H1 (cell line): Measurements from ENCODE around the gene SPACA7. TPM values are rescaled to one million over a fixed set of nuclear protein-coding genes. Genes with fewer than 3 reads are reported as not detected.
"Not testable (repeated sequence)": the region's sequence is repeated elsewhere in the genome, so short reads cannot be mapped to it uniquely, and the experiment has no call there.

Source experiments
- CTCF ChIA-PET: fragments of 300-600 bp; sonication (Branson Sonifier 250); formaldehyde crosslinking; loops from one replicate; lab custom pipeline; 2021; ENCODE audit not compliant: partially characterized antibody; lab: Charles Lee
- POLR2A ChIA-PET: fragments of 300-600 bp; sonication (Branson Sonifier 250); formaldehyde crosslinking; loops from one replicate; lab custom pipeline; 2021; ENCODE audit warnings: inconsistent platforms; ENCODE audit not compliant: partially characterized antibody; lab: Charles Lee
- DNase-seq, 2 experiments: peaks; one replicate each; pipeline versions ENCODE4 v3.0.0 to v3.0.0-alpha.2; 2010 to 2022; ENCODE audit warnings: low spot score in 2 of 2, low read depth in 1 of 2, mixed read lengths in 1 of 2
- FAIRE-seq: peaks from 2 replicates; lab custom pipeline; 2011; peaks lifted over from hg19 to GRCh38; lab: Jason Lieb, UNC
- H2AFZ ChIP-seq: 2 replicates; pipeline ENCODE4 v1.8.1; 2012; ENCODE audit warnings: low read length, inconsistent platforms
- H2AK5ac ChIP-seq: 2 replicates; pipeline ENCODE4 v1.6.1; 2013; ENCODE audit warnings: low read depth, low read length
- H2BK120ac ChIP-seq: replicated peaks from 2 replicates; pipeline ENCODE3; 2013; ENCODE audit warnings: low read depth, low read length, inconsistent platforms
- H2BK12ac ChIP-seq: 2 replicates; pipeline ENCODE4 v1.6.1; 2013; ENCODE audit warnings: low read depth, low read length
- H2BK15ac ChIP-seq: 2 replicates; pipeline ENCODE4 v1.6.1; 2013; ENCODE audit warnings: low read length
- H2BK20ac ChIP-seq: 2 replicates; pipeline ENCODE4 v1.6.1; 2013; ENCODE audit warnings: low read length
- H2BK5ac ChIP-seq: 2 replicates; pipeline ENCODE4 v1.6.1; 2013; ENCODE audit warnings: low read depth, low read length
- H3K14ac ChIP-seq: 2 replicates; pipeline ENCODE4 v1.6.1; 2013; ENCODE audit warnings: inconsistent platforms; ENCODE audit not compliant: insufficient read length
- H3K18ac ChIP-seq: 2 replicates; pipeline ENCODE4 v1.6.1; 2013; ENCODE audit warnings: low read length; ENCODE audit errors: extremely low read depth
- H3K23ac ChIP-seq: 2 replicates; pipeline ENCODE4 v1.6.1; 2013; ENCODE audit warnings: inconsistent platforms; ENCODE audit not compliant: insufficient read length
- H3K23me2 ChIP-seq: 2 replicates; pipeline ENCODE4 v1.6.1; 2013; ENCODE audit warnings: low read depth, low read length
- H3K27ac ChIP-seq: 2 replicates; pipeline ENCODE4 v1.6.1; 2011; ENCODE audit warnings: low read depth, low read length, inconsistent platforms
- H3K27me3 ChIP-seq, 4 experiments: replicated peaks in 1 of 4; 1 replicate in 1 of 4; 2 replicates in 3 of 4; pipeline versions ENCODE4 v1.6.1 to v1.8.1; 2011 to 2013; ENCODE audit warnings: low read length in 3 of 4, mild to moderate bottlenecking in 3 of 4, inconsistent platforms in 2 of 4, mixed read lengths in 2 of 4, moderate library complexity in 1 of 4; ENCODE audit not compliant: control insufficient read depth in 3 of 4, insufficient read depth in 3 of 4; ENCODE audit errors: extremely low read depth in 1 of 4
- H3K36me3 ChIP-seq, 4 experiments: 2 replicates each; pipeline versions ENCODE4 v1.6.1 to v1.8.1; 2011 to 2013; ENCODE audit warnings: mild to moderate bottlenecking in 4 of 4, low read length in 3 of 4, moderate library complexity in 2 of 4, control low read depth in 1 of 4, inconsistent platforms in 1 of 4; ENCODE audit not compliant: insufficient read depth in 4 of 4, control insufficient read depth in 2 of 4
- H3K4ac ChIP-seq: replicated peaks from 2 replicates; pipeline ENCODE3; 2013; ENCODE audit warnings: low read length, low read depth, mixed read lengths, inconsistent platforms; ENCODE audit not compliant: insufficient read length
- H3K4me1 ChIP-seq, 4 experiments: replicated peaks in 1 of 4; 1 replicate in 1 of 4; 2 replicates in 3 of 4; pipeline versions ENCODE4 v1.6.1 to v1.8.1; 2011 to 2013; ENCODE audit warnings: low read length in 3 of 4, inconsistent platforms in 2 of 4, mixed read lengths in 1 of 4; ENCODE audit not compliant: insufficient read depth in 4 of 4, control insufficient read depth in 3 of 4
- H3K4me2 ChIP-seq, 2 experiments: 2 replicates each; pipeline versions ENCODE4 v1.6.1 to v1.8.1; 2011 to 2013; ENCODE audit warnings: low read depth in 2 of 2, low read length in 2 of 2, control low read depth in 1 of 2, inconsistent platforms in 1 of 2, mild to moderate bottlenecking in 1 of 2; ENCODE audit not compliant: insufficient read depth in 1 of 2
- H3K4me3 ChIP-seq, 4 experiments: fragments of 200-600, 300-600 bp in 1 of 4; sonication (generic), shearing (Covaris generic), sonication (Bioruptor Twin) in 1 of 4; 2 replicates each; pipeline versions ENCODE4 v1.5.1 to v1.8.1; 2011 to 2016; ENCODE audit warnings: low read length in 4 of 4, low read depth in 3 of 4, control low read depth in 2 of 4, inconsistent platforms in 2 of 4, mild to moderate bottlenecking in 2 of 4, mixed read lengths in 1 of 4, moderate library complexity in 1 of 4; ENCODE audit not compliant: insufficient read depth in 2 of 4; ENCODE audit errors: extremely low read depth in 1 of 4
- H3K56ac ChIP-seq: replicated peaks from 2 replicates; pipeline ENCODE3; 2013; ENCODE audit warnings: low read depth, mild to moderate bottlenecking, mixed read lengths, low read length, inconsistent platforms; ENCODE audit not compliant: insufficient read length
- H3K79me1 ChIP-seq: 2 replicates; pipeline ENCODE4 v1.6.1; 2013; ENCODE audit warnings: low read depth, low read length, control low read depth
- H3K79me2 ChIP-seq, 2 experiments: 2 replicates each; pipeline versions ENCODE4 v1.6.1 to v1.8.1; 2012 to 2013; ENCODE audit warnings: low read length in 2 of 2, mild to moderate bottlenecking in 2 of 2, inconsistent platforms in 1 of 2; ENCODE audit not compliant: insufficient read depth in 2 of 2, control insufficient read depth in 1 of 2
- H3K9ac ChIP-seq, 4 experiments: replicated peaks in 1 of 4; 1 replicate in 1 of 4; 2 replicates in 3 of 4; pipeline versions ENCODE4 v1.6.1 to v1.8.1; 2011 to 2013; ENCODE audit warnings: low read depth in 3 of 4, low read length in 3 of 4, control low read depth in 2 of 4, mild to moderate bottlenecking in 2 of 4, moderate library complexity in 2 of 4, inconsistent platforms in 1 of 4; ENCODE audit errors: extremely low read depth in 1 of 4
- H3K9me3 ChIP-seq, 2 experiments: 2 replicates each; pipeline versions ENCODE4 v1.6.1 to v1.8.1; 2012 to 2013; ENCODE audit warnings: mild to moderate bottlenecking in 2 of 2, moderate library complexity in 2 of 2, control low read depth in 1 of 2, inconsistent platforms in 1 of 2, low read depth in 1 of 2, low read length in 1 of 2, mixed read lengths in 1 of 2; ENCODE audit not compliant: insufficient read depth in 2 of 2
- H4K20me1 ChIP-seq, 2 experiments: replicated peaks in 1 of 2; 2 replicates each; pipeline versions ENCODE3 to v1.8.1; 2011 to 2013; ENCODE audit warnings: inconsistent platforms in 2 of 2, low read length in 2 of 2, mild to moderate bottlenecking in 1 of 2; ENCODE audit not compliant: insufficient read depth in 2 of 2, control insufficient read depth in 1 of 2
- H4K5ac ChIP-seq: 2 replicates; pipeline ENCODE4 v1.6.1; 2013; ENCODE audit warnings: low read length, low read depth, mixed read lengths, inconsistent platforms; ENCODE audit not compliant: insufficient read length
- H4K8ac ChIP-seq: 2 replicates; pipeline ENCODE4 v1.8.0; 2013; ENCODE audit warnings: mild to moderate bottlenecking, moderate library complexity, low read length, inconsistent platforms; ENCODE audit not compliant: insufficient read depth; ENCODE audit errors: extremely low read depth
- H4K91ac ChIP-seq: replicated peaks from 2 replicates; pipeline ENCODE3; 2013; ENCODE audit warnings: low read length, mixed read lengths, inconsistent platforms; ENCODE audit not compliant: insufficient read length
- WGBS, 2 experiments: shearing (Covaris generic) in 1 of 2; methylation state at CpG; one replicate each; pipeline versions ENCODE4 v1.1.6 to v1.1.7; 2013 to 2015; ENCODE audit warnings: low lambda C conversion rate in 2 of 2, mixed read lengths in 2 of 2, inconsistent platforms in 1 of 2, low coverage in 1 of 2, missing lambda C conversion rate in 1 of 2; ENCODE audit not compliant: insufficient replicate concordance in 2 of 2, insufficient coverage in 1 of 2, insufficient read length in 1 of 2; ENCODE audit errors: extremely low coverage in 1 of 2, missing lambda C conversion rate in 1 of 2; 5-methylcytosine and 5-hydroxymethylcytosine counted together
- polyA plus RNA-seq, 7 experiments: library from polyadenylated mRNA; depleted of rRNA in 3 of 7; stranded (reverse) in 5 of 7; unstranded in 2 of 7; fragments of >200 nt in 5 of 7; fragments of 200-250 nt in 2 of 7; gene quantifications; 1 replicate in 5 of 7; 2 replicates in 1 of 7; 4 replicates in 1 of 7; pipeline versions ENCODE4 v1.2.1 to v1.2.3, GENCODE V29; 2011 to 2013; ENCODE audit warnings: missing spikeins in 2 of 7, mixed read lengths in 2 of 7
- total RNA-seq: library from RNA; stranded (reverse); fragmentation: NEBNext Ultra II Directional; extraction: Animal tissue kit (Norgen Biotek cat#: 25700); gene quantifications from 2 replicates; pipeline ENCODE4 v1.2.1, GENCODE V29; 2021

Gene SPACA7
- total and polyA plus RNA-seq, 2 of the 8 experiments (the other 6 are each of a cell fraction or from before 2014, with no cell fraction given), result not detected

- H4K5ac ChIP-seq, H2BK20ac ChIP-seq, H2BK120ac ChIP-seq, H3K18ac ChIP-seq, H3K4me1 ChIP-seq, H2AFZ ChIP-seq, H2AK5ac ChIP-seq, H4K20me1 ChIP-seq, H3K23me2 ChIP-seq, H3K27ac ChIP-seq, H3K23ac ChIP-seq, H4K8ac ChIP-seq, H3K4me3 ChIP-seq, H3K9ac ChIP-seq, H3K79me1 ChIP-seq, H2BK12ac ChIP-seq, H3K4me2 ChIP-seq, FAIRE-seq, H3K56ac ChIP-seq, H4K91ac ChIP-seq, H2BK15ac ChIP-seq, H3K4ac ChIP-seq, H2BK5ac ChIP-seq, H3K14ac ChIP-seq, DNase-seq, H3K79me2 ChIP-seq, H3K36me3 ChIP-seq, H3K27me3 ChIP-seq, POLR2A ChIA-PET: not testable (repeated sequence)
- peaks cover 15 to 20% of the 10 kb centered on the region in 2 experiments for H3K9me3 ChIP-seq
- 86% methylated on average over 2 of the region's 5 CpGs; no CpG with 5 or more reads in 1 of the 2 experiments for WGBS, 2 experiments
- CTCF ChIA-PET, result interaction anchor here (1.2 kb wide), 1 partner anchor 10 kb away, joined by 3 read pairs; no protein-coding TSS in a partner anchor
Measured at GRCh38 chr13:112432734-112433133, 56.6 kb downstream of the SPACA7 start.

- H2BK15ac ChIP-seq, FAIRE-seq, H3K4me2 ChIP-seq: not testable (repeated sequence)
Measured at GRCh38 chr13:112433517-112433916, 57.4 kb downstream of the SPACA7 start.

More at GRCh38 chr13:112433517-112433916, 57.4 kb downstream of the SPACA7 start:
- H3K4me3 ChIP-seq, H3K36me3 ChIP-seq, H3K14ac ChIP-seq, H2BK5ac ChIP-seq, H3K18ac ChIP-seq, H2BK20ac ChIP-seq, H3K9ac ChIP-seq, H2BK12ac ChIP-seq, H4K5ac ChIP-seq, DNase-seq, H2AK5ac ChIP-seq, H3K27me3 ChIP-seq, H3K56ac ChIP-seq, H3K79me2 ChIP-seq, H3K79me1 ChIP-seq, H4K20me1 ChIP-seq, H2BK120ac ChIP-seq, H3K4ac ChIP-seq, H4K8ac ChIP-seq, H3K23ac ChIP-seq, H3K4me1 ChIP-seq, H3K23me2 ChIP-seq, H2AFZ ChIP-seq, H3K27ac ChIP-seq, POLR2A ChIA-PET, H4K91ac ChIP-seq: not testable (repeated sequence)
- 89% methylated on average over 16 of the region's 16 CpGs; no CpG with 5 or more reads in 1 of the 2 experiments for WGBS, 2 experiments
- H3K9me3 ChIP-seq, result peaks cover 11 to 25% of the 10 kb centered on the region in 2 experiments; a peak in 3 of 4 replicates
- CTCF ChIA-PET, result interaction anchor here (1.2 kb wide), 1 partner anchor 9 kb away, joined by 3 read pairs; no protein-coding TSS in a partner anchor
